Measurements from ENCODE around the gene DDX6.

The DDX6 gene

GRCh38 chr11:118705111-118705741, 85.7 kb downstream of the DDX6 start:
- no peak overlapping the region for H3K4me3 ChIP-seq (ENCODE audit: low read length)
- TF ChIP-seq CTCF (IDR thresholded peaks at IDR 0.05; ENCODE audit: insufficient read depth, low read depth, low read length, missing control alignments), result no peak
- no peak for DNase-seq (ENCODE audit: low read depth)

GRCh38 chr11:118703563-118704106, 87.3 kb downstream of the DDX6 start:
- DNase-seq (ENCODE audit: low read depth), result no peak
- TF ChIP-seq CTCF (IDR thresholded peaks at IDR 0.05; ENCODE audit: insufficient read depth, low read depth, low read length, missing control alignments), result no peak
- H3K4me3 ChIP-seq (ENCODE audit: low read length), result no peak overlapping the region

- DNase-seq (ENCODE audit: low read depth), result no peak
- no peak for TF ChIP-seq CTCF (IDR thresholded peaks at IDR 0.05; ENCODE audit: insufficient read depth, low read depth, low read length, missing control alignments)
- no peak overlapping the region for H3K4me3 ChIP-seq (ENCODE audit: low read length)
These were observed 91.3 kb downstream of the DDX6 start for GRCh38 chr11:118699506-118700220.
